NCI-H1436 (cell line): ENCODE data around the gene OTOP2.
"Not testable (repeated sequence)": the region's sequence is repeated elsewhere in the genome, so short reads cannot be mapped to it uniquely, and the experiment has no call there.

Experiments
- DNase-seq: peaks from one replicate; lab custom pipeline; 2025; lab: John Stamatoyannopoulos, UW

The OTOP2 gene

GRCh38 chr17:74951680-74952421, 27.8 kb downstream of the OTOP2 start:
- DNase-seq, result no peak

- no peak for DNase-seq
These were observed 28.5 kb downstream of the OTOP2 start for GRCh38 chr17:74952431-74953133.

DNA sequence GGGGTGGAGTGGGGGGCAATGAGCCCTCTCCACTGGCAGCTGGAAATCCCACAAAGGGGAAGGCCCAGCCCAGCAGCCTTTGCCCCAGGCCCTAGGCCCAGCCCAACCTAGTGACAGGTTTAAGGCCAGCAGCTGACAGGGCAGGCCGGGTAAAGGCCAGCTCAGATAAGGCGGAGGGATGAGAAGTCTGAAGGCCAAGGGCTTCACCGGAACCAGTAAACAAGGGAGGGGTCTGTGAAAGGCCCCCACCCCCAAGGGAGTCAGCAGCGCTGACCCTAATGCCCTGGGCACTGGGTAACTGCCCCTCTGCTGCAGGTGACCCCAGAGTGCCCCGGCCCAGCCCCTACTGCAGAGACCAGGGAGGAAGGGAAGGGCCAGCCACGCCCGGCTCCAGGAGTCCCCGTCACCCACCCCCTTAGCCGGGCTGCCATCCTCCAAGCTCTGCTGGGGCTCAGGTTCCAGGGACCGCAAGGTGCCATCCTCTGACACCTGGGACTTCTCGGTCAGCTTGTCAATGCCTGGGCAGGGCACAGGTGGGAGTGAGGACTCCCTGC, 29.1 kb downstream of the OTOP2 start:
- DNase-seq, result no peak

DNA sequence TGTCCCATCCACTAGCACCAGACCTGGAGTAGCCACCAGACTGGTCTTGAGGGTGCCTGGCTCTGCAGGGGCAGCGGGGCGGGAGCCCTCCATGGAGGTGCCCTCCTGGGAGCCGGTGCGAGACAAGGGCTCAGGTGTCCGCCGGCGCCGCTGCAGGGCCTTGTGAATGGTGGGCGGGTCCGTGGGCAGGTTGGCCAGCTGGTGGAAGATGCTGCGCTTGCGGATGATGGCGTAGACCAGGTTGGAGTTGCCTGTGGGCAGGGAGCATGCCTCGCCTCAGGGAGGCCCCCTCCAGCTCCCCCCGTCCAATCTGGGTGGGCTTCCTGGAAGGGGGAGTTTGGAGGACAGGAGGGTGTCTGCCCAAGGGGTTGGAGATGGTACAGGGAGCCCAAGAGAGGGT, 30.0 kb downstream of the OTOP2 start:
- no peak for DNase-seq

GRCh38 chr17:74954665-74955421, 30.8 kb downstream of the OTOP2 start:
- no peak for DNase-seq

GRCh38 chr17:74956093-74956492, 32.0 kb downstream of the OTOP2 start:
- DNase-seq, result no peak

DNA sequence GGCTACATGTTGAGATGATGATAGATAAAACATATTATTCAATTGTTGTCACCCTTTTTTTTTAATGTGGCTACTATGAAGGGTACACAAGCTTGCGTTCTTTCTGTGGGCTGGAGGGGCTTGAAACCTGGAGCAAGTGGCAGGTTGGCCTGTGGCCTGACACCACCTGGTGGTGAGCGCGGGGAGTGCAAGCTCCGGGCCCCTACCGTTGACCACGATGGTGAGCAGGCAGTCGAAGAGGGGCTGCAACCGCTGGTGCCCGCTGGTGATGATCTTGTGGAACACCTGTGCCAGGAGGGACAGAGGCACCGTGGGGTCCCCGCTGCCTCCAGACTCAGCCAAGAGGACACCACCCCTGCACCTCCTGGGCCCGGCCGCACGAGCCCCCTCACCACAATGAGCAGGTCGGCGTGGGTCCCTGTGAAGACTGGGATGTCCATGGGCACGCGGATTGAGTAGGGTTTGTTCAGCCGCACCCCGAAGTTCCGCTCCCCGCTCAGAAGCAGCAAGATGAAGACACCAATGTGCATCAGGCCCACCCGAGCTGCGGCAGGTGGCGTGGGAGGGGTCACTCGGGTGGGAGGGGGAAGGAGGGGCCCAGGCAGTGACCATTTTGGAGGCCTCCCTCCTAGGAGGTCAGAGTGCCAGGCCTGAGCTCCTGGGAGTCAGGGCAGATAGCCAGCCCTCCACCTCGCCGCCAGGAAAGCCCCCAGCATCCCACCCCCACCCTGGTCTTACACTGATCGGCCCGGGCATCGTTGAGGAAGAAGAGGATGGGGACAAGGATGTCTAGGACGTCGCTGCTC, 34.1 kb downstream of the OTOP2 start:
- peak; percentile 38 for DNase-seq

DNA sequence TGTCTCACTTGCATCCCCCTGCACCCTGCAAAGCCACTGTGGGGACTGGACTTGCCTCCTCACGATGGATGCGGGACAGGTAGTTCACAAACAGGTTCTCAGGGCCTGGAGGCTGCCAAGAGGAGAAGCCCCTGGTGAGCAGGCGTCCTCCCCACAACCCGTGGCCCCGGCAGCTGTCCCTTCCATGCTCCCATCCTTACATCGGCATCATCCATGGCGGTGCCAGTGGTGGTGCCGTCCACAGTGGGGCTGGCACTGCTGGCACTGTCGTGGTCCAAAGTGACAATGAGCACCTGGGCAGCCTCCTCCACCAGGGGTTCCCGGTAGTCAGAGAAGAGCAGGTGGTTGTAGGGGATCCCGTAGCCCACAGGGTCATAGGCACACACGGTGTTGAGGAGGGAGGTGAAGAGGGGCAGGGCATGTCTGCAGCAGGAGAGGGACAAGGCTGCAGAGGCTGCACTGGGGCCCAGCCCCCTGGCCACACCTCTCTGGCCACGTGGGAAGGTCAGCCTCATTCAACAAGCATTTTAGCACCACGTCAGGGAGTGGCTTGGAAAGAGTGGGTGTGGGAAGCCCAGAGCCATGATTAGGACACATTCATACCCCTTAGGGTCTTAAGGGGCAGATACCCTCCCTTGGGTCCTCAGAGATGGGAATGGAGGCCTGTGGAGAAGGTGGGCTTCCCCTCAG, 35.9 kb downstream of the OTOP2 start:
- DNase-seq, result no peak

DNA sequence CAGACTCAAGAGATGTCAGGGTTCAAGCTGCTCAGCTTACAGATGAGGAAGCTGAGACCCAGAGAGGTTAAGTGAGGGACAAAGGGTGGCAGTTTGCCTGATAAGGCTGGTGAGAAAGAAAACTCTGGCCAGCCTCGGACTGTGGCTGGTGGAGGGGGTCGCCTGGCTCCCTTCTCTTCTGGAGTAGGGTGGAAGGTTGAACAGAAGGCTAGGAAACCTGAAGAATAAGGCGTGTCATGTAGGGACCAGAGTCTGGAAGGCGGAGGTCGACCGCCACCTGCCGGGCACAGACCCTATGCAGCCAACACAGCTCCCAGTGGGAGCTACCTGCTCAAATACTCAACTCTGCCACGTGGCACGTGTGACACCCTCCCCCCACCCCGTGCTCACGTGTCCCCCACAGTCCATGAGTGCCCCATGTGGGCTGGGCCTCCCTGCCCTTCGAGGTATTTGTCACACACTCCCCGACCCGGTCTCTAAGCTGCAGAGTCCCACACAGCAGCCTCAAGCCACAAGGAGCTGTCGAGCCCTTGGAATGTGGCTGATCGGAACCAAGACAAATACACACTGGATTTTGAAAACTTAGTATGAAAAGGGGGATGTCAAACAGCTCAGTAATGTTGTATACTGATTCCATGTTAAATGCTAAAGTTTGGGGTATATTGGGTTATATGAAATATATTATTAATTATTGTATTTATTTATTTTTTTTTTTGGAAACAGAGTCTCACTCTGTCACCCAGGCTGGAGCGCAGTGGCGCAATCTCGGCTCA, 36.7 kb downstream of the OTOP2 start:
- DNase-seq, result no peak

DNA sequence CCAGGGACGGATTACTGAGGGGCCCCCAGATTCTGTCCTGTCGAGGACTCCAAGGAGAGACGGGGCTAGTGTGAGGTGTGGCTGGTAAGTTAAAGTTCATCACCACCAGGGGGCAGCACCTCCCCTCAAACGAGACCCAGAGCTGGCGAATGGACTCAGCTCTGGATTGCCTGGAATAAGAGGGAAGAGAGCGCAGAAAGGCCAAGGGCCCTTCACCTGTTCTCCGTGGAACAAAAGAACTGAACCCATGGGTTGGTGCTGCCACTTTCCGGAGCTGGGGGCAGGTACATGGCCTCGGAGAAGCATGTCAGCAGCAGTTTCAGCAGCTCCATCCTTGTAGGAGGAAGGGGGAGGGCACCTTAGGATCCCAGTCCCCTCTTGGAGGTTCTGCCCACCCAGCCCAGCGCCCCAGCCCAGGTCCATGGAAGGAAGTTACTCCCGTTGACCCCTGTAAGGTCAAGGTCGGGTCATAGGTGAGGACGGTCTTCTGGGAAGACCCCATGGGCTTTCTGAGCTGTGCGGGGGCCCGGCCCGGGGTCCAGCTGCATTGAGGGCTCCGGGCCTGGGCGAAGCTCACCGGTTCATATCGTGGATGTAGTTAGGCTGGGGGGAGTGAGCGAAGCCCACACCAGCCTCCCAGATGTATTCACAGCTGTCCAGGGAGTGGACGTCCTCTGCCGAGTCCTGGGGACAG, 37.7 kb downstream of the OTOP2 start:
- peak; percentile 89 for DNase-seq

GRCh38 chr17:74962622-74963394, 38.7 kb downstream of the OTOP2 start:
- DNase-seq, result no peak

- DNase-seq, result no peak
These were observed 39.6 kb downstream of the OTOP2 start for GRCh38 chr17:74963656-74964055.

DNA sequence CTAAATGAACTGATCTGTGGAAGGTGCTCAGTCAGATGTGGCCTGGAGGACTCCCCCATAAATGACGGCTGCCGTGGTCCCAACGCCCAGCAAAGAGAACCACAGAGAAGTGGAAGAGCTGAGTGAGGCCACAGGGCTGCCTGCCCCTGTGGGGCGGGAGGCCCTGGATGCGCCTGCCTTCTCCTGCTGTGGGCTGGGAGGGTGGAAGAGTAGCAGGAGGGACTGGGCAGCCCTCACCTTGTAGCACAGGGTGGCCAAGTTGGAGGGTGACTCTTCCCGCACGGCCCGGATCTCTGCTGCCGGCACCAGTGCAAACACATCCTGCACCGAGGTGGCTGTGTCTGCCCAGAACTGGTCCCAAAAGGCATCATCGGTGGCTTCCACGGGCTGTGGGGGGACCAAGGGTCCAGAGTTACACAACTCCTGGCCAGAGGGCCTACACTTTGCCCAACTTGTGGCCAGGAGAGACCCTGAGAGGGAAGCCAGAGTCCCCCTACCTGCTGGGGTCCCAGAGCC, 40.2 kb downstream of the OTOP2 start:
- DNase-seq, result no peak

DNA sequence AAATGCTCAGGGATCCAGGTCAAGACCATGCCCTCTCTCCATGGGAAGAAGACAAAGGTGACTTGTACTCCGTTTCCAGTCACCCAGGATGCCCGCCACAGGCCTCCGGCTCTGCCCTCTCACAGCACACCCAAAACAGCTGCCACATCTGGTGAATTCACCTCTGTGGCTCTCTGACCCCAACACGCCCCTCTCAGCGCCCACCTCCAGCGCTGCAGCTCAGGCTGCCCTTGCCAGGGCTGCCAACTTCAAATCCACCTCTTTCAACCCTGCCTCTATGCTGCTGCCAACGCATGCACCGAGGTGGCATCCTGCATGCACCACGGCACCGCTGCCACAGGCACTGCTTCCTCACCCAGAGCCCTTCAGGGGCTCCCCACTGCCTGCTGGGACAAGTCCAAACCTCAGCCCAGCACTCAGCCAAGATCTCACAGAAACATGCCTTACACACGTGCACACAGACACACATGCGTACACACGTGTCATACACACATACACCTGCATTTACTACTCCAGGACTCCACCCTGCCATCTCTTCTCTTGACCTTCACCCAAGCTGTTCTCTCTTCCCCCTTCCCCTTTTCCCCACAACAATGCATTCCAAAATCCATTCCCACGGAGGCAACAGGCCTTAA, 41.0 kb downstream of the OTOP2 start:
- DNase-seq, result no peak

DNA sequence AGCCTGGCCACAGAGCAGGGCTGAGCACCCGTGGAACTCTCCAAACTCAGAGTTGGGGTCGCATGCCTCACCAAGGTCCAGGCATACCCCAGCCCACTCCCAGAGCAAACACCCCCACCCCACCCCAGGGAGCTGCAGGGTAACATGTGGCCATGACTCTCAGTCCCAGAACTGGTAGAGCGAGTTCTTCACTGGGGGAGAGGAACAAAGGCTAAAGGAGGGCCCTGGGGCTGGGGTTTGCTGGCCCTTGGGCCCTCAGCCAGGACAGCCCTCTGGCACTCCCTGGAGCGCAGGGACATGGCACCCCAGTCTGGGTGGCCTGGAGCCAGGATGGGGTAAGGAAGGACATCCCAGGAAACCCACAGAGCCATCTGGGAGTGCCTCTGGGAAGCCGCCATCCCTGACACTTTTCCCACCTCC, 44.3 kb downstream of the OTOP2 start:
- DNase-seq, result no peak

DNA sequence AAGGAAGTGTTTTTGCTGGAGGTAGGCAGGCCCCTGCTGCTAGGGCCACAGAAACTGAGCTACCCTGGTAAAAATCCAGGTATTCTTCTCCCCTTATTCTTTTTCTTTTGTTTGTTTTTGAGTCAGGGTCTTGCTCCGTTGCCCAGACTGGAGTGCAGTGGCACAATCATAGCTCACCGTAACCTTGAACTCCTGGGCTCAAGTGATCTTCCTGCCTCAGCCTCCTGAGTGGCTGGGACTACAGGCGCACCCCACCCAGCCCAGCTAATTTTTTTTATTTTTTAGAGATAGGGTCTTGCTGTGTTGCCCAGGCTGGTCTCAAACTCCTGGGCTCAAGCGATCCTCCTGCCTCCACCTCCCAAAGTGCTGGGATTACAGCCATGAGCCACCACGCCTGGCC, 45.4 kb downstream of the OTOP2 start:
- DNase-seq, result not testable (repeated sequence)

- DNase-seq, result no peak
These were observed 46.3 kb downstream of the OTOP2 start for GRCh38 chr17:74970395-74970794.
